HAP-1 (cell line): ENCODE results near the gene PTPRD.
A peak's percentile ranks its signal among the peaks of the same experiment; 100 is the strongest.

Experiments
- DNase-seq, 2 experiments: peaks; one replicate each; pipeline ENCODE4 v3.0.0-alpha.2; 2016 to 2020; ENCODE audit warnings: low spot score in 2 of 2
- H3K27me3 ChIP-seq: fragments of 250-450 bp; sonication (Bioruptor Pico); 2 replicates; pipeline ENCODE4 v1.5.1; 2020; ENCODE audit warnings: low read depth, mild to moderate bottlenecking, moderate library complexity
- H3K36me3 ChIP-seq: fragments of 250-450 bp; sonication (Bioruptor Pico); replicated peaks from 2 replicates; pipeline ENCODE4 v1.5.1; 2020; ENCODE audit warnings: mild to moderate bottlenecking
- H3K4me1 ChIP-seq: fragments of 250-450 bp; sonication (Bioruptor Pico); 2 replicates; pipeline ENCODE4 v1.5.1; 2020; ENCODE audit warnings: mild to moderate bottlenecking
- H3K4me3 ChIP-seq: fragments of 250-450 bp; sonication (Bioruptor Pico); 2 replicates; pipeline ENCODE4 v1.5.1; 2020; ENCODE audit warnings: mild to moderate bottlenecking, moderate library complexity
- H3K9me3 ChIP-seq: fragments of 250-450 bp; sonication (Bioruptor Pico); 2 replicates; pipeline ENCODE4 v1.5.1; 2020; ENCODE audit warnings: mild to moderate bottlenecking, moderate library complexity
- in situ Hi-C: fragments of 300-500 bp; cut with MboI; formaldehyde crosslinking; loops from 3 replicates; pipeline ENCODE4 v1.14.3; 2020; ENCODE audit warnings: low sequenced_read_pairs, inconsistent platforms, mixed read lengths

The PTPRD gene

DNA sequence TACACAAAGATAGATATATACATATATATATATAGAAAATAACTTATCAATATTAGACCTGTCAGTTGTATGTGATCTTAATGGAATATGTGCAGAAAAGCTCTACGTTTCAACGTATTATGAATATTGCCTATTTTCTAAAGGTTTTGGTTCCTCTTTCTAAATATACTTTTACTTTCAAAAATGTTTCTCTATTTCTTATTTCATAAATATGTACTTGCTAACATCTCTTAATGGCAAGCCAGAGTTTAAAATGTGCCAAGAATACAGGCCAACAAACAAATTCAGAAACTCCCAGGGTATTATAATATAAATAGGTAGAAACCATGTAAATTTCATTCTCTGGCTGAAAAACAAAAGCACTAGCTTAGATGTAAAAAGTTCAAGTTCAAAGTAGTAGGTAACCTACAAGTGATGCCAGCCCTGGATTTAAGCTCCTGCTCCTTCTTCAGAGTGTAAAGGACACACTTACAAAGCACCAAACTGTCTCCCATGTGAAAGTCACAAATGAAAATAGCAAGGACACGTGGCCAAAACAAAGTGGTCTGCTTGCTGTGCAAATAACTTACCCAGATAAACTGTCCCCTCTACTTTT is 2128.1 kb downstream of the PTPRD start:
- no peak for DNase-seq
- Histone ChIP-seq H3K36me3 (no peaks in the 10 kb centered on the region; the same call in 1 of the 2 replicates), H3K4me1 (no peaks in the 10 kb centered on the region), H3K9me3 (no peaks in the 10 kb centered on the region), H3K4me3 (no peak overlapping the region), H3K27me3 (no peaks in the 10 kb centered on the region)
- in situ Hi-C loops: no loop called here

DNA sequence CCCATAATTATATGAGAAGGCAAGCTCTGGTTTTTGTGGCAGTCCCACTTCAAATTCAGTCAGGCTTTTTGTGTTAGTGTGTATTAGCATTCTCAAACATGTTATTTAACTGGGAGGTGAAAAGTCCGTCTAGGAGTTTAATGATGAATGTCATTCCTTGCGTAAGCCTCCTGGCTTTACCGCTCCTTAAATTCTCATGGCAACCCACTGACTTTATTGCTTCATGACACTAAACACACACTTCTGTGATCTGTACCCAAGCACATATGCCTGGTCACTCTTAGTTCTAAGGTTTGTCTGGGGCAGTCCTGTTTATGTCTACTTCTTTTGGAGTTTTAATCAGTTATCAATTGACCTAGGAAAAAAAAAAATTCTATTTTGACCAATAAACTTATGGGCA is 2135.4 kb downstream of the PTPRD start:
- peaks cover 7% of the 10 kb centered on the region for H3K4me1 ChIP-seq
- H3K36me3 ChIP-seq: no peaks in the 10 kb centered on the region; the same call in 1 of the 2 replicates
- in situ Hi-C loops: no loop called here
- no peak overlapping the region for H3K4me3 ChIP-seq
- DNase-seq: no peak
- no peaks in the 10 kb centered on the region for H3K9me3 ChIP-seq
- no peaks in the 10 kb centered on the region for H3K27me3 ChIP-seq

DNA sequence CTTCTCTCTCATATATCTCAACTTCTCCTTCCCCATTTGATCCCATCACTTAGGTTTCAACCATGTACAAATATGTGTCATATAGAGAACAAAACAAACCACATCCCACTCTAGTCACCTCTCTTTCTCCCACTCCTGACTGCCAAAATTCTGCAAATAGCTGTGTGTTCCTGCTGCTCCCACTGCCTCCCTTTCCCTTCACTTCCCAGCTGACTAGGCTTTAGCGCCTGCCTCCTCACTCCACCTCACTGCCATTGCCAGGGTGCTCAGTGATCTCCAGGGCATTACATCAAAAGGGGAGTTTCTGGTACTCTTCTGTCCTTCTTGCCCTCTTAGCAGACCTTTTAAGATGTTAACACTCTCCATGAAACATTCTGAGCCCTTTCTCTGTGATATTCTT is 2137.9 kb downstream of the PTPRD start:
- Histone ChIP-seq H3K27me3 (no peaks in the 10 kb centered on the region), H3K9me3 (no peaks in the 10 kb centered on the region), H3K4me3 (no peak overlapping the region), H3K36me3 (no peaks in the 10 kb centered on the region; the same call in 1 of the 2 replicates), H3K4me1 (peaks cover 7% of the 10 kb centered on the region)
- DNase-seq: no peak
- in situ Hi-C loops: no loop called here

DNA sequence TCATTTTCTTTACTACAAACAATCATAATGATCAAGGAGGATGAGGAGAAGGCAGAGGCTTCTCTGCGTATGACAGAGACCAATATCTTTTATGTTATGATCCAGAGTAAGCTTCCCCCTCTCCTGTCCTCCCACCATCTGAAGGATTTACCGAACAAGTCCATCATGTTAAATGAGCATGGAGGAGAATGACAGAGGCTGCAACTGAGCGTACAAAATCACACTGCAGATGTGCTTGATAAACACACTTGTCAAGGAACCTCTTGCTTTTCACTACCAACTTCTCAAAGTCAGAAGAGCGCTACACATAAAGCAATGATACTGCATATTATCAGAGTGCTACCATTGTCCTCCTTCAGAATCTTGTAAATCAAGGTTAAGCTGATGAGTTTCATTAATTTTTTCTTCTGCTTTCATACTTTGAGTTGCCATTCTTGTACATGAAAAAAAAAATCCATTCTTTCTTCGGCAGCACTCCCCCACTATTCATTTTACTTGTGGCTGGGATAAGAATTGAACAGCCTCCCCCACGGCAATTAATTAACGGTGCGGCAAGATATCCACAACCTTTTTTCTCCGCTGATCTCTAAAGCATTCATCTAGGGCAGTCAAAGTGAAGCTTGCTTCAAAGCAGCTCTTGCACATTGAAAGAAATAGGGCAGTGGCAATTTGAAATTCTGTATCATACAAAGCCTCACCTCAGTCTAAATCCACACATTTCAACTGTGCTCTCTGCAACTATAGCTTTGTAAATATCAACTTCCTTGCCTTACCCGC is 2139.4 kb downstream of the PTPRD start:
- peaks cover 7% of the 10 kb centered on the region for H3K4me1 ChIP-seq
- in situ Hi-C loops: no loop called here
- no peaks in the 10 kb centered on the region; the same call in 1 of the 2 replicates for H3K36me3 ChIP-seq
- no peak overlapping the region for H3K4me3 ChIP-seq
- no peaks in the 10 kb centered on the region for H3K9me3 ChIP-seq
- DNase-seq: no peak
- H3K27me3 ChIP-seq: no peaks in the 10 kb centered on the region

DNA sequence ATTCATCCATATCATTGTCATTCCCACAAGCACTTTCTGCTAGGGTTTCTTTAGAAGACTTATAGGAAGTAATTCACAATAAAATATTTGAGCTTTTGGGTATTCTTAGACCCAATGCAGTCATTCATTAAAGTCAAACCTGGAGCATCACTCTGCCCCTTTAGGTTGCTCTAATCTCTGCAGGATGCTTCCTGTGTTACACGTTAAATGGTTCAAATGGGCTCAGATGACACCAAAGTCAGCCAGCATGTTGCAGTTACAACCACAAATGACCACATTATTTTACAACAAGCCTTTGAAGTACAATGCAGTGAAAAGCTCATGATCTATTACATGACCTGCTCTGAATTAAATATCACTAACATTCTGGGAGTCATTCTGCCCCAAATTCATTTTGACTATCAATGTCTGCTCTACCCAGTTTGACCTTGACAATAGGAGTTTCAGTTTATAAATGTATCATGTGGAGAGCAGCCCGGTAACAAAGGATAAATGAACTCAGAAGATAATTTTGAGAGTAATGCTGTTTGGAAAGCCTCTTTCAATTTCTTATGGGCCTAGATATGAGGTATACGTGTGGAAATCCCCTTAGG is 2144.7 kb downstream of the PTPRD start:
- in situ Hi-C loops: no loop called here
- Histone ChIP-seq H3K27me3 (no peaks in the 10 kb centered on the region), H3K4me3 (no peak overlapping the region), H3K9me3 (no peaks in the 10 kb centered on the region), H3K36me3 (no peaks in the 10 kb centered on the region; the same call in 1 of the 2 replicates), H3K4me1 (no peaks in the 10 kb centered on the region)
- no peak for DNase-seq

DNA sequence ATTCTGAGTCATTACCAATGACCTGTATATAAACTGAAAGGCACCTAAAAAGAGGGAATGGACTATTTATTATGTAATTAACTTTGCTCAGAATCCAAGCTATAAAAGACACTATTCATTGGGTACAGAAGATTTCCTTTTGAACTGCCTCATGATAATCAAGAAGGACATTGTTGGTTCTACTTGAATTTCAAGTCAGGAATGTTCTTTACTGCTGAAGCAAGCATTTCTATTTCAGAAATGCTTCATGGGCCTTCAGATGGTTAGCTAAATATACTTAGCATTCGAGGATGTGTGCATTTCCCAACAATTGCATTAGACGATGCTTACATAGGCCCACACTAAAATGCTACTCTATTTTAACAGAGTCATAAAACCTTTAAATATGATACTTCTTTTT is 2155.0 kb downstream of the PTPRD start:
- no peaks in the 10 kb centered on the region for H3K36me3 ChIP-seq
- DNase-seq: no peak
- in situ Hi-C loops: no loop called here
- H3K9me3 ChIP-seq: no peaks in the 10 kb centered on the region
- no peaks in the 10 kb centered on the region for H3K27me3 ChIP-seq
- H3K4me3 ChIP-seq: no peak overlapping the region
- H3K4me1 ChIP-seq: no peaks in the 10 kb centered on the region

DNA sequence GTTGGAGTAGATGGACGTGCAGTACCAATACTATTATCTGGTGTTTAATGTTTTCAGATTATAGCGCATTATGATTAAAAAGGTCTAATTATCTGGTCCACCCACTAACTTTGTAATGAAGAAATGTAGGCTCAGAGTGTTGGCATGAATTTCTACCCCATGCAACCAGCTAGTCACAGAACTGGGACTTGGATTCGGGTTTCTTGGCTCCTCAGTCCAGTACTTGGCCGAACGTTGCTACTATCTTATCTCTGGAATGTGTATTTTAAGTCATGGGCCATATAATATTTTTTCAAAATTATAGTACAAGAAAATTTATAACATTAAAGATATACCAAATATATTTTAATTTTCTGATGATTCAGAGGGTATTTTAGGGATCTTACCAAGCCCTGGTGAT is 2155.7 kb downstream of the PTPRD start:
- in situ Hi-C loops: no loop called here
- Histone ChIP-seq H3K4me3 (no peak overlapping the region), H3K4me1 (no peaks in the 10 kb centered on the region), H3K27me3 (no peaks in the 10 kb centered on the region), H3K9me3 (no peaks in the 10 kb centered on the region), H3K36me3 (no peaks in the 10 kb centered on the region)
- DNase-seq: no peak

DNA sequence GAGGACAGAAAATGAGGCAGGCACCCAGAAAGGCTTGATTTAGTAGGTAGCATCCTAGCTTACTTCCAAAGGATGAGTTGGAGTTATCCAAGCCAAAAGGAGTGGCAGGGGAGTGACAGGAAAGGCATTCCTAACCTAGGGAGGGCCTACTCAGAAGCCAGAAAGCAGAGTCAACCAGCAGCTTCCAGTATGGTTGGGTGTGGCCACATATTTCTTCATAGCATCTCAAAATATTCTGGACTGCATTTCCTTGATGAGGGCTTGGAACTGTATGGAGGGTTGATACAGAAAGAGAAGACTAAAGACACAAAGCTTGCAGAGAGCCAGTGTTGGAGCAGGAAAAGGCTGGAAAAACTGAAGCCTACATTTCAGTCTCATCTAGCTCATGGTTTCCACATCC is 2156.5 kb downstream of the PTPRD start:
- Histone ChIP-seq H3K9me3 (no peaks in the 10 kb centered on the region), H3K27me3 (no peaks in the 10 kb centered on the region), H3K4me3 (no peak overlapping the region), H3K4me1 (no peaks in the 10 kb centered on the region), H3K36me3 (no peaks in the 10 kb centered on the region)
- DNase-seq: no peak
- in situ Hi-C loops: no loop called here

DNA sequence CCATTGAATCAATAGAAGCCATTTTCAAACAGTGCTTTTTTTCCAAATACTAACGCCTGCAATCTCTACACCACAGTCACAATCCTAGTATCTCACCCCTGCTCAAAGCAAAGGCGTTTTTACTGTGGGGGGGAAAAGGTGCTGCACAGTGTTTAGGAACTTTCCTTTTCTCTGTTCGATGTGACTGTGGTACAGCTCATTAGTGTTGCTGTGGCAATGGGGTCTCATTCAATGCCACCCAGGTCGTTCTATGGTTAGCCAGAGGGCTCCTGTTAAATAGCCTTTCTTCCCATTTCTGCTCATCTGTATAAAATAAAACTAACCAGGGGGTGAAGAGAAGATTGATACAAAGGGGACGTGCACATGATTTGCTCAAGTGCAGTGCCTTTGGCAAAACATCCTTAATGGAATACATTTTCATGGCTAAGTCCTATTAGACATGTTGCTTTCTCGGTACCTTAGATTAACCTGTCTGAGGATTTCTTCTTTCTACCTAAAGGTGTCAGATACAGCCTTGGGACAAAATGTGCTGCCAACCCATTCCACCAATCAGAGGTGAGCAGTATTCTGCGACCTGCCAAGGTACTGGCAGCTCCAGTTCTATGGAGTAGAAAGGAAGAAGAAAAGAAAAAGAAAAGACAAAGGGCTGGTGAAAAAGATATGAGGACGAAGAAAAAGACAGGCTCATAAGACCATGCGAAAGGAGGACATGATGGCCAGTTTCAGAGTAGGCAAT is 2161.8 kb downstream of the PTPRD start:
- Histone ChIP-seq H3K9me3 (no peaks in the 10 kb centered on the region), H3K27me3 (no peaks in the 10 kb centered on the region), H3K4me1 (no peaks in the 10 kb centered on the region), H3K36me3 (no peaks in the 10 kb centered on the region), H3K4me3 (no peak overlapping the region)
- in situ Hi-C loops: no loop called here
- no peak for DNase-seq

DNA sequence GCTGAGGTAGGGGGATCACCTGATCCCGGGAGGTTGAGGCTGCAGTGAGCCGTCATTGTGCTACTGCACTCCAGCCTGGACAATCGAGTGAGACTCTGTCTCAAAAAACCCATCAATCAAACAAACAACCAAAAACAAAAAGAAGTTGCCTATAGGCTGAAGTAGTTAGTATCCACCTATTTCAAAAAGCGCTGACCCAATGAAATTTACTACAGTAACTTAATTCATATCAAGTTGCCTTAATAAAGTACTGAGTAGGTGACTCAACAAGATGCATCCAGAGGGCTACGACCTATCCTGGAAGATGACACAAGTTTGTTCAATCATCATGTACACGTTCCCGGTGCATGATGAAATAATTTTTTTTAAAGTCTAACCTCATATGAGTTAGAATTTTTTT is 2164.6 kb downstream of the PTPRD start:
- no peaks in the 10 kb centered on the region for H3K27me3 ChIP-seq
- no peak for DNase-seq
- no peaks in the 10 kb centered on the region for H3K4me1 ChIP-seq
- H3K9me3 ChIP-seq: no peaks in the 10 kb centered on the region
- in situ Hi-C loops: no loop called here
- no peaks in the 10 kb centered on the region for H3K36me3 ChIP-seq
- no peak overlapping the region for H3K4me3 ChIP-seq

DNA sequence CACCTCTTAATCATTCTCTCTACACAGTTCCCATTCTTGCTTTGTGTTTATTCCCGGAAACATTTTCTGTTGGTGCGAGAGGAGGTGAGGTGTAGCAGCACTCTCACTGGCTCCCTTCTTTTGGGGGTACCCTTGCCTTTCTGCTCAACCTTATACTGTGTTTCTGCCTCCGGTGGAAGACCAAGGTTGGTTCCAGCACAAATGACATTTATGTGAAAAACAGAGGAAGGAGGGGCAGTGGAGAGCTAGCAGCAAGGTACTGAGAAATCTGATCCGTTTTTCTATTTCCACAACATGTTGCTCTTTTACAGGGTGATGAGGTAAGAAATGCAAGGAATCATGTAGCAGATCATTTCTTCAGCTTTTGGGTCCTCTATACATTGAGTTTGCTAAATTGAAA is 2165.2 kb downstream of the PTPRD start:
- in situ Hi-C loops: no loop called here
- no peaks in the 10 kb centered on the region for H3K36me3 ChIP-seq
- DNase-seq: no peak
- H3K4me3 ChIP-seq: no peak overlapping the region
- H3K9me3 ChIP-seq: no peaks in the 10 kb centered on the region
- H3K27me3 ChIP-seq: no peaks in the 10 kb centered on the region
- H3K4me1 ChIP-seq: no peaks in the 10 kb centered on the region

DNA sequence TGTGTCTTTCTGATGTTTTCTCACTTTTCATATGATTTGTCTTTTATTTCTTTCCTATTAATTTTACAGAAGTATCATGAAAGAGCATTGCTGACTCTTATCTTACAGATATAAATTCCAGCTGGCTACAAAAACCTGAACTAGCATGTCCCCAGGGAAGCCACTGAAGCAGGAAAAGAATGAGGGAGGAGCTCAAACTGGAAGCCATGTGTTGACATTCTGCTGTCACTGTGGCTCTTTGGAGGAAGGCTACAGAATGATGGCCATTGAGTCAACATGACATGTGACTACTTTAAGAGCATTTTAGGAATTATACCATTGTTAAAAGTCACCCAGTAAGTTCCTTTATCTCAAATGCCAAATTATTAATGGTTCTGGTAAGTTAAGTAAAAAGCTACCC is 2174.9 kb downstream of the PTPRD start:
- Histone ChIP-seq H3K36me3 (no peaks in the 10 kb centered on the region), H3K4me3 (no peak overlapping the region), H3K9me3 (no peaks in the 10 kb centered on the region), H3K4me1 (peaks cover 10% of the 10 kb centered on the region), H3K27me3 (no peaks in the 10 kb centered on the region)
- DNase-seq: peak in 1 of 2 experiments; percentile 15
- in situ Hi-C loops: no loop called here

DNA sequence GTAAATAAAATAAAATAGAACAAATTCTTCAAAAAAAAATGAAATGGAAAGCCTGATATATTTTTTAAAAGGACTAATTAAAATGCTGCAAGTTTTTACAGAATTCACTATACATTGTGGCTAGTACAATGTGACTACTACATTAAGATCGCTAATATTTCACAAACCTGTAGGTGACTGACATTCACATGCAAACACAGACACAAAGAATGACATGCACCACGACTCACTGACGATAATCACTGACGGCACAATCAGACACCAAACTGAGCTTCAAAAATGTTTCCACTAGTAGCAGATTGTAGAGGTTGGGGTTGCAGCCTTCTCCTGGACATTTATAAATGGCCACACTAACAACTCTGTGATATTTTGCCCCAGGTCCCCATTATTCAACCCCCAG is 2175.5 kb downstream of the PTPRD start:
- H3K9me3 ChIP-seq: no peaks in the 10 kb centered on the region
- in situ Hi-C loops: no loop called here
- H3K27me3 ChIP-seq: no peaks in the 10 kb centered on the region
- no peaks in the 10 kb centered on the region for H3K36me3 ChIP-seq
- DNase-seq: no peak
- H3K4me3 ChIP-seq: no peak overlapping the region
- peaks cover 10% of the 10 kb centered on the region for H3K4me1 ChIP-seq

DNA sequence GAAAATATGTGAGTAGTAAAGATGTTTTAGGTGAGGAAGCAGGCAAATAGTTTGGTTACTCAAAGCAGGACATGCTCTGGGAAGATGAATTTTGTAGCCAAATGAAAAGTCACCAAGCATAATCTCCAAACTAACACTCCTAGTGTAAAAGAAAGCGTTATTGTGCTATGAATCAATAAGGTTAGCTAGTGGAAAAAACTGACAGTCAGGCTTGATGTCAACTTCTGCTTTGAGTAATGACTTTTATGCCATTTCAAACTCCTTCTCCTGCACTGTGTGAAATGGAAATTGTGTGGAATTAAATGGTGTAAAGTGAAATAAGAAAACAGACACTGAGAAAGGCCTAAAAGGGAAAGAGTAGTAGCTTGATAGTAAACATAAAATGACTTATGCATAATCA is 2176.0 kb downstream of the PTPRD start:
- in situ Hi-C loops: no loop called here
- no peak overlapping the region for H3K4me3 ChIP-seq
- no peaks in the 10 kb centered on the region for H3K9me3 ChIP-seq
- no peaks in the 10 kb centered on the region for H3K36me3 ChIP-seq
- H3K27me3 ChIP-seq: no peaks in the 10 kb centered on the region
- no peak for DNase-seq
- H3K4me1 ChIP-seq: peaks cover 10% of the 10 kb centered on the region
